AG09319 (cell line): ENCODE data around the gene CEP164.

ENCODE experiments used
- DNase-seq: peaks from one replicate; pipeline ENCODE4 v3.0.0-alpha.2; 2010; ENCODE audit warnings: low read depth; ENCODE audit errors: extremely low read depth
- CTCF ChIP-seq: IDR thresholded peaks from 2 replicates; pipeline ENCODE4 v1.5.1; 2011; ENCODE audit warnings: low read depth, mild to moderate bottlenecking, inconsistent platforms, low read length, moderate library complexity

Gene CEP164

GRCh38 chr11:117305145-117305544 lies 22.5 kb upstream of the CEP164 start:
- DNase-seq: no peak

GRCh38 chr11:117309310-117309709 lies 18.3 kb upstream of the CEP164 start:
- TF ChIP-seq CTCF: no peak
- no peak for DNase-seq

More at GRCh38 chr11:117305145-117305544, 22.5 kb upstream of the CEP164 start:
- no peak for TF ChIP-seq CTCF

- no peak for DNase-seq
- TF ChIP-seq CTCF: no peak
Measured at GRCh38 chr11:117313091-117313490, 14.6 kb upstream of the CEP164 start.

- no peak for TF ChIP-seq CTCF
- no peak for DNase-seq
Measured at GRCh38 chr11:117313828-117314768, 13.6 kb upstream of the CEP164 start.

- no peak for TF ChIP-seq CTCF
- DNase-seq: no peak
Measured at GRCh38 chr11:117314840-117315239, 12.8 kb upstream of the CEP164 start.

GRCh38 chr11:117315285-117316196 lies 12.1 kb upstream of the CEP164 start:
- TF ChIP-seq CTCF: no peak
- DNase-seq: no peak
